Pancreas (tissue), 10 donors: ENCODE measurements around the gene MIDN. TPM values are rescaled to one million over a fixed set of nuclear protein-coding genes. Genes with fewer than 3 reads are reported as not detected.

Experiments used
- ATAC-seq, 4 donors: fragments of 200-7000 bp; cut with Tn5 transposase; one replicate each; pipeline versions ENCODE4 v1.8.0 to v1.9.1; 2020; ENCODE audit warnings: mild to moderate bottlenecking in 4 of 4, moderate library complexity in 4 of 4
- DNase-seq, 6 donors: peaks; one replicate each; pipeline ENCODE4 v3.0.0-alpha.2; 2020
- FAIRE-seq: peaks from 2 replicates; lab custom pipeline; 2012; peaks lifted over from hg19 to GRCh38; lab: Jason Lieb, UNC
- H3K27ac ChIP-seq, 4 donors: fragments of 200-600 bp; sonication (generic); 1 replicate in 3 of 4; 2 replicates in 1 of 4; pipeline versions ENCODE4 v1.5.0 to v1.8.0; 2020
- H3K27me3 ChIP-seq, 4 donors: fragments of 200-600 bp; one replicate each; pipeline ENCODE4 v1.8.0; 2021
- H3K36me3 ChIP-seq, 3 donors: fragments of 200-600 bp; sonication (generic) in 1 of 3; one replicate each; pipeline versions ENCODE4 v1.5.0 to v1.8.0; 2020 to 2021
- H3K4me1 ChIP-seq, 3 donors: fragments of 200-600 bp; one replicate each; pipeline ENCODE4 v1.8.0; 2021
- H3K4me3 ChIP-seq, 4 donors: fragments of 200-600 bp; sonication (generic) in 2 of 4; one replicate each; pipeline versions ENCODE4 v1.5.0 to v1.8.0; 2020 to 2021
- H3K9me3 ChIP-seq, 4 donors: fragments of 200-600 bp; one replicate each; pipeline ENCODE4 v1.8.0; 2021
- WGBS, 2 donors: extraction: QIAGEN DNeasy Blood & Tissue Kit; methylation state at CpG; one replicate each; pipeline ENCODE4 v1.1.7; 2013; 5-methylcytosine and 5-hydroxymethylcytosine counted together
- intact Hi-C, 3 donors: fragments of 100-400 bp; cut with DNase I; formaldehyde crosslinking; loops; one replicate each; pipeline versions ENCODE4 v1.11.1 to v1.14.2; 2022
- polyA plus RNA-seq, 2 donors: library from polyadenylated mRNA; stranded (reverse); fragments of 200-250 nt; gene quantifications; one replicate each; pipeline ENCODE4 v1.2.3, GENCODE V29; 2013
- total RNA-seq, 6 donors: library from RNA; stranded (reverse); fragmentation: NEBNext Ultra II Directional in 4 of 6; extraction: Animal tissue kit (Norgen Biotek cat#: 25700) in 4 of 6; gene quantifications; one replicate each; pipeline versions ENCODE4 v1.2.1 to v1.2.4, GENCODE V29; 2021 to 2023
- TF ChIP-seq, protein P1 (sequence below), 4 donors: fragments of 200-600 bp; sonication (generic) in 3 of 4; IDR thresholded peaks; one replicate each; pipeline versions ENCODE4 v1.5.0 to v1.8.0; 2021; ENCODE audit warnings: antibody characterized with exemption in 4 of 4
- donor health status: healthy with polysubstance abuse.
- donor health status: DM: no; HTN: no; CAD: no; lungs with moderate emphysema.
- donor health status: DM: no; HTN: no; CAD: no.
- donor health status: control.
- donor health status: control.
- donor health status: Bipolar disorder and iron deficiency.
- donor health status: DM: yes; HTN: yes; CAD: no.
- donor health status: DM: no; HTN: no; CAD: no.
- donor health status: DM: no; HTN: no; CAD: no.
- donor health status: DM: yes; HTN: yes; CAD: no.

Gene MIDN
- total and polyA plus RNA-seq, 8 donors, result 32.1 to 78.0 (median 44.4) TPM

DNA sequence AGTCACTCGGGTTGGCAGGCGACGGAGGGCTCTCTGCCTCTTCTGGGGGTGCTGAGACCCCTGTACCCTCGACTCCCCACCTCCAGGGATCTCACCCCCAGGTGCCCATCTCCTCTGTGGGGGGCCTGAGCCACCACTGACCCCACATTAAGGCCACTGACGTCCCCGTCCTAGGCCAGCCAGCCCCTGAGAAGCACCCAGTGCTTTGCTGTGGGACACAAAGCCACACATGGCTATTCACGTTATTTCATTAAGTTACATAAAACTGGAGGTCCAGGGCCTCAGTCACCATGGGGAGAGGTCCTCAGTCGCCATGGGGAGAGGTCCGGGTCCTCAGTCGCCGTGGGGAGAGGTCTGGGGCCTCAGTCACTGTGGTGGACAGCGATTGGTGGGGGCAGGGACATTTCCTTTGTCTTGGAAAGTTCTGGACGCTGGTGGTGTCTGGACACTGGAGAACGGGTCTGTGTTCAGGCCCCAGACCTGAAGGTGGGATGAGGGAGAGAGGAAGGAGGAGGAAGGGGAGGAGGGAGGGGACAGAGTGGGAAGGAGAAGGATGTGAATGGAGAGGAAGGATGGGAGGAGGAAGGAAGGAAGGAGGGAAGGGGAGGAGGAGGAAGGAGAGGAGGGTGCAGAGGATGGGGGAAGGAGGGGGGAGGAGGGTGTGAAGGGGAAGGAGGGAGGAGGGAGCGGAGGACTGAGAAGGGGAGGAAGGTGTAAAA is 33.3 kb downstream of the MIDN start:
- no peak for ATAC-seq

DNA sequence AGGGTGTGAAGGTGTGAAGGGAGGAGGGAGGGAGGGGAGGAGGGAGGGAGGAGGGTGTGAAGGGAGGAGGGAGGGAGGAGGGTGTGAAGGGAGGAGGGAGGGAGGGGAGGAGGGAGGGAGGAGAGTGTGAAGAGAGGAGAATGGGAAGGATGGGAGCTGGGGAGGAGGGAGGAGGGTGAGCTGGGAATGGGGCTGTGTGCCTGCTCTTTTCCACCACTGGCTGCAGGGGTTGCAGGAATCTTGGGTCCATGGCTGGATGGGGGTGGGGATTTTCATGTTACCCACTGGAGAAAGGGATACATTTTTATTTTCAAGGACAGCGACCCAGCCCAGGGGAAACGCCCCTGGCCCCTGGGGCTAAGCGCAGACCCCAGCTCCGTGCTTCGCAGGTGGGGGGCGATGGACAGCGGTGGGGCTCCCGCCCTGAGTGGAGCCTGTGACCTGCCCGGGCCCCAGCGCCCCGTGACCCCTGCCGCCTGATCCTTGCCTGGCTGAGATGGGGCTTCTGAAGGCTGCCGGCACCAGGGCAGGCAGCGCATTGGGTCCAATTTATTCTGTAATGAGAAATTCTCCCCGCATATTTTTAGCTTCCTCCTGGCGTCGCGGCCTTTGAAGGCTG is 34.3 kb downstream of the MIDN start:
- H3K36me3 ChIP-seq, result no peaks in the 10 kb centered on the region
- DNase-seq (peak in 2 of 6 donors; percentile 18 to 47), FAIRE-seq (no peak), ATAC-seq (no peak)
- H3K4me3 ChIP-seq, result no peak overlapping the region
- no peaks in the 10 kb centered on the region for H3K9me3 ChIP-seq
- intact Hi-C loops, result no loop called here
- WGBS, 2 donors, result 73 to 80% methylated on average over 17 to 18 of the region's 18 CpGs
- TF ChIP-seq, protein P1, sequence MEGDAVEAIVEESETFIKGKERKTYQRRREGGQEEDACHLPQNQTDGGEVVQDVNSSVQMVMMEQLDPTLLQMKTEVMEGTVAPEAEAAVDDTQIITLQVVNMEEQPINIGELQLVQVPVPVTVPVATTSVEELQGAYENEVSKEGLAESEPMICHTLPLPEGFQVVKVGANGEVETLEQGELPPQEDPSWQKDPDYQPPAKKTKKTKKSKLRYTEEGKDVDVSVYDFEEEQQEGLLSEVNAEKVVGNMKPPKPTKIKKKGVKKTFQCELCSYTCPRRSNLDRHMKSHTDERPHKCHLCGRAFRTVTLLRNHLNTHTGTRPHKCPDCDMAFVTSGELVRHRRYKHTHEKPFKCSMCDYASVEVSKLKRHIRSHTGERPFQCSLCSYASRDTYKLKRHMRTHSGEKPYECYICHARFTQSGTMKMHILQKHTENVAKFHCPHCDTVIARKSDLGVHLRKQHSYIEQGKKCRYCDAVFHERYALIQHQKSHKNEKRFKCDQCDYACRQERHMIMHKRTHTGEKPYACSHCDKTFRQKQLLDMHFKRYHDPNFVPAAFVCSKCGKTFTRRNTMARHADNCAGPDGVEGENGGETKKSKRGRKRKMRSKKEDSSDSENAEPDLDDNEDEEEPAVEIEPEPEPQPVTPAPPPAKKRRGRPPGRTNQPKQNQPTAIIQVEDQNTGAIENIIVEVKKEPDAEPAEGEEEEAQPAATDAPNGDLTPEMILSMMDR (IDR thresholded peaks at IDR 0.05), result no peak
- H3K4me1 ChIP-seq, result no peaks in the 10 kb centered on the region
- no peak overlapping the region for H3K27ac ChIP-seq
- H3K27me3 ChIP-seq, result peaks cover 0 to 13% (median 3%) of the 10 kb centered on the region in 4 donors

More for the DNA sequence above, 33.3 kb downstream of the MIDN start:
- Histone ChIP-seq H3K9me3 (no peaks in the 10 kb centered on the region), H3K4me1 (peaks cover 0 to under 1% (median under 1%) of the 10 kb centered on the region in 3 donors), H3K4me3 (no peak overlapping the region), H3K27me3 (peaks cover 0 to 4% (median 0%) of the 10 kb centered on the region in 4 donors), H3K27ac (no peak overlapping the region), H3K36me3 (no peaks in the 10 kb centered on the region)
- intact Hi-C loops, result no loop called here
- no peak for FAIRE-seq
- 56 to 57% methylated on average over 15 of the region's 15 CpGs for WGBS, 2 donors
- TF ChIP-seq, protein P1 (IDR thresholded peaks at IDR 0.05), result no peak
- DNase-seq, result peak in 1 of 6 donors; percentile 73

DNA sequence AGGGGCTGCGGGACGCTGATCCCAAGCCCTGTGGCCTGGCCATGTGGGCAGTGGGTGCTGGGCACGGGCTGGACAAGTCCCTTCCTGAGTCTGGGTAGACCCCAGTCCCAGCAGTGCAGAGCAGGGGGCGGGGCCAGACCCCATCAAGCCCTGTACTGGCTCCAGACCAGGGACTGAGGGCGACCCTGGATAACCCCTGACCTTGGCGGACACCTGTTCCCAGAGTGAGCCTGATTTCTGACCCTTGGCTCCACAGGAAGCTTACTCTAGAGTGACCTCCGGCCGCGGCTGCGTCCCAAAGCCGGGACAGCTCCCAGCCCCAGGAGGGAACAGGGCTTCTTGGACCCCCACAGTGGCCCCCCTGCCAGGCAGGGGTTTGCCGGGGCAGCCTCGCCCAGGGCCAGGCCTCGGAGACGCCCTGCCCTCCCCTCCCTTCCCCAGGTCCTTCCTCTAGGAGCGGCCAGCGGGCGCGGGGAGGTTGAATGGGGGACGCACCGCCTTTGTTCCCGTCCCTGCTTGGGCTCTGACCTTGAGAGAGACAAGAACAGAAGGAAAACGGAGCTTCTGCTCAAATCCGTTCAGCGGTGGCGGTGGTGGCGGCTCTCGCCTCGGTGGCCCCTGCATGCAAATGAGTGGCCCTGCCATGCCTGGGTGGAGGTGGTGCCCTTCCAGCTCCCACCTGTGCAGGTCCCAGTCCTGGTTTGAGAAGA is 35.0 kb downstream of the MIDN start:
- 61 to 62% methylated on average over 26 to 28 of the region's 29 CpGs for WGBS, 2 donors
- Histone ChIP-seq H3K4me3 (no peak overlapping the region), H3K36me3 (no peaks in the 10 kb centered on the region), H3K27ac (no peak overlapping the region), H3K4me1 (no peaks in the 10 kb centered on the region), H3K27me3 (peaks cover 0 to 15% (median 3%) of the 10 kb centered on the region in 4 donors), H3K9me3 (no peaks in the 10 kb centered on the region)
- peak in 2 of 6 donors; percentile 48 to 73 for DNase-seq
- intact Hi-C loops, result no loop called here
- no peak for ATAC-seq
- no peak for FAIRE-seq
- TF ChIP-seq, protein P1 (IDR thresholded peaks at IDR 0.05), result no peak

DNA sequence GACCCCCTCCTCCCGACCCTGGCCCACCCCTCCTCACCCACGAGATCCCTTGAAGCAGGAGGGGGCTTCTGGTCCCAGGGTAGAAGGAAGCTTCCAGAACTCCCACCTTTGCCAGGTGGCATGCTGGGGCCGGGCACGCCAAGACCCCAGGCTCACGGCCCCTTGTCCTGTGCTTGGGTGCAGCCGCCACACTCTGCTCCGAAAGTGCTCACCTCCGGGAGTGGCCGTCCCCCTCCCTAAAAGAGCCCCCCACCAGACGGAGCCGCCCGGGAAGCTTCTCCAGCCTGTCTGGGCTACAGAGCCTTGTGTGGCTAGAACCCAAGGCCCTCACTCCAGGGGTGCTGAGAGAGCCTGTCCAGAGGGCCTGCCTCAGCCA is 35.5 kb downstream of the MIDN start:
- Histone ChIP-seq H3K9me3 (no peaks in the 10 kb centered on the region), H3K4me3 (no peak overlapping the region), H3K36me3 (no peaks in the 10 kb centered on the region), H3K27ac (no peak overlapping the region), H3K27me3 (peaks cover 0 to 15% (median 3%) of the 10 kb centered on the region in 4 donors), H3K4me1 (no peaks in the 10 kb centered on the region)
- 73 to 82% methylated on average over 12 of the region's 12 CpGs for WGBS, 2 donors
- no peak for FAIRE-seq
- ATAC-seq, result no peak
- intact Hi-C loops, result no loop called here
- peak in 1 of 6 donors; percentile 25 for DNase-seq
- TF ChIP-seq, protein P1 (IDR thresholded peaks at IDR 0.05), result no peak
